Mesenteric fat pad (tissue), 1 donor: ENCODE measurements around the gene GREM1. TPM values are rescaled to one million over a fixed set of nuclear protein-coding genes. Genes with fewer than 3 reads are reported as not detected.

Experiments used
- DNase-seq: peaks from one replicate; pipeline ENCODE4 v3.0.0-alpha.2; 2020; ENCODE audit warnings: low spot score
- total RNA-seq: library from RNA; stranded (reverse); fragmentation: NEBNext Ultra II Directional; extraction: Animal tissue kit (Norgen Biotek cat#: 25700); gene quantifications from one replicate; pipeline ENCODE4 v1.2.1, GENCODE V29; 2021
- donor health status: DM: yes; HTN: yes; CAD: no.

Gene GREM1
- total RNA-seq, 1 donor from 2014 or later = 435 TPM

DNA sequence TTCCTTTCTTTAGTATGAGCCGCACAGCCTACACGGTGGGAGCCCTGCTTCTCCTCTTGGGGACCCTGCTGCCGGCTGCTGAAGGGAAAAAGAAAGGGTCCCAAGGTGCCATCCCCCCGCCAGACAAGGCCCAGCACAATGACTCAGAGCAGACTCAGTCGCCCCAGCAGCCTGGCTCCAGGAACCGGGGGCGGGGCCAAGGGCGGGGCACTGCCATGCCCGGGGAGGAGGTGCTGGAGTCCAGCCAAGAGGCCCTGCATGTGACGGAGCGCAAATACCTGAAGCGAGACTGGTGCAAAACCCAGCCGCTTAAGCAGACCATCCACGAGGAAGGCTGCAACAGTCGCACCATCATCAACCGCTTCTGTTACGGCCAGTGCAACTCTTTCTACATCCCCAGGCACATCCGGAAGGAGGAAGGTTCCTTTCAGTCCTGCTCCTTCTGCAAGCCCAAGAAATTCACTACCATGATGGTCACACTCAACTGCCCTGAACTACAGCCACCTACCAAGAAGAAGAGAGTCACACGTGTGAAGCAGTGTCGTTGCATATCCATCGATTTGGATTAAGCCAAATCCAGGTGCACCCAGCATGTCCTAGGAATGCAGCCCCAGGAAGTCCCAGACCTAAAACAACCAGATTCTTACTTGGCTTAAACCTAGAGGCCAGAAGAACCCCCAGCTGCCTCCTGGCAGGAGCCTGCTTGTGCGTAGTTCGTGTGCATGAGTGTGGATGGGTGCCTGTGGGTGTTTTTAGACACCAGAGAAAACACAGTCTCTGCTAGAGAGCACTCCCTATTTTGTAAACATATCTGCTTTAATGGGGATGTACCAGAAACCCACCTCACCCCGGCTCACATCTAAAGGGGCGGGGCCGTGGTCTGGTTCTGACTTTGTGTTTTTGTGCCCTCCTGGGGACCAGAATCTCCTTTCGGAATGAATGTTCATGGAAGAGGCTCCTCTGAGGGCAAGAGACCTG, 13.2 kb downstream of the GREM1 start:
- DNase-seq = no peak

GRCh38 chr15:32732574-32733157, 14.9 kb downstream of the GREM1 start:
- DNase-seq = no peak

- DNase-seq = no peak
Measured at GRCh38 chr15:32733281-32733680, 15.5 kb downstream of the GREM1 start.

DNA sequence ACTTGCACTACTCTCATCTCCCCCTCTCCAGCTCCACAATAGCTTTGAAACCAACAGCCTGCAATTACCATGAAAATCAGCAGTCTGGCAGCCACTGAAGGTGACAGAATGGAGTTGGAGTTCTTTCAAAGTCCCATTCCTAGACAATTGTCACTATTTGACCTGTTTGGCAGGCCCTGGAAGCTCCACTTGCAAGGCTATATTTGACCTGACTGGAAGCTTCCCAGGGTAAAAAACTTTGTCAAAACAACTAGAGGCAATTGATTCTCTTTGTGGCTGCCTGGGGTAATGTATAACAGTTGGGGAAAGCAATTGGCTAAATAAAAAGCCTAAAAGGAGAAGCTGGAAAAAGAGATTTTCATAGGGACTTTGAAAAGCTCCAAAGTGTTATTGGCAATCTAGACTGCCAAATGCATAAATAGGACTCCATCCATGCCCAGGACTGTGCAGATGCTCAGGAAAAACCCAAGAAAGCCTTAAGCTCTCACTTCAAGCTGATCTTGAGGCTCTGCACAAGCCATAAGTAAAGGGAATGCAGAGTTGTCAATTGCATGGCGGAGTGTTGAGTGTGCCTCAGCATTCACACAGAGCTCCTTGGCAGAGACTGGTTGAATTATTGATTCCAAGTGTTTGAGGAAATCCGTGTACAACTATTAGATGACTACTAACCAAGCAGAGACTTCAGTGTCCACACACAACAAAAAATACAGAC, 18.3 kb downstream of the GREM1 start:
- DNase-seq = no peak

DNA sequence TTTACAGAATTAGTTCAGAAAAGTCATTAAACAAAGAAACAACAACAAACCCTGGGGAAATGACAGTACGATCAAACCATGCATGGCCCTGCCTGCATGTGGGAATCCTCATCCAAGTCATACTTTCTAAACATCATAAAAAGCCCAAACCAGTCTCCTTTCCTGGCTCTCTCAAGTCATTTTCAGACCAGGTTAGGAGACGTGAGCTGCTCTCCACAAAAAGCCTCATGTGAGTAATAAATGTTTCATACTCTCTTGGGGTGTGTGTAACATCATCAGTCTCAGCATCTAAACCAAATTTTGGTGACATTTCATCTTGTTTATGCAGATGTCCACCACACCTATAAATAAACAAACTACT, 18.9 kb downstream of the GREM1 start:
- DNase-seq = no peak

- no peak for DNase-seq
Measured at GRCh38 chr15:32737304-32737703, 19.5 kb downstream of the GREM1 start.

- no peak for DNase-seq
Measured at GRCh38 chr15:32738666-32739065, 20.9 kb downstream of the GREM1 start.

DNA sequence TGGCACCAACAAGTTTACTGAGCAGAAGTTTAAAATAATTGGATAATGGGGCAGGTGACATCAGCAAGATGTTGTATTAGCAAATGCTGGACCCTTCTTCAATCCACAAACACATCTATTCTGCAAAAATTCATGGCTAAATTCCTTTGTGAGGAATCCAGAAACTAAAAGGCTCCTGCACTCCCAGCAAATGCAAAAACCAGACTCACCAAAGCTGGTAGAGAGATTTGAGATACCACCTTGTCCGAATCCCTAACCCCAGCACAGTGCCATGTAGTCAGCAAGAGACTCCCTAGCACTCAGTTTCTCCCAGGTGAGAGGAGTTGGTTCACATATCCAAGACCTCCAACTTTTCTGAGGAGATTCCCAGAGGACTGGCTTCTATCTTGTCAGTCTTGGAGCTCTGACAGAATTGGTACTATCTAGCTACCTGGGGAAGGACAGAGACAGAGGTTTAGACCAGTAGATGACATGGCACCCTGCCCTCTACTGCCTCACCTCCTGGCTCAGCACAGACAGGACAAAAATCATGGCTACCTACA, 21.8 kb downstream of the GREM1 start:
- DNase-seq = no peak

- no peak for DNase-seq
Measured at GRCh38 chr15:32743411-32744140, 25.8 kb downstream of the GREM1 start.

- no peak for DNase-seq
Measured at GRCh38 chr15:32746116-32746857, 28.5 kb downstream of the GREM1 start.

DNA sequence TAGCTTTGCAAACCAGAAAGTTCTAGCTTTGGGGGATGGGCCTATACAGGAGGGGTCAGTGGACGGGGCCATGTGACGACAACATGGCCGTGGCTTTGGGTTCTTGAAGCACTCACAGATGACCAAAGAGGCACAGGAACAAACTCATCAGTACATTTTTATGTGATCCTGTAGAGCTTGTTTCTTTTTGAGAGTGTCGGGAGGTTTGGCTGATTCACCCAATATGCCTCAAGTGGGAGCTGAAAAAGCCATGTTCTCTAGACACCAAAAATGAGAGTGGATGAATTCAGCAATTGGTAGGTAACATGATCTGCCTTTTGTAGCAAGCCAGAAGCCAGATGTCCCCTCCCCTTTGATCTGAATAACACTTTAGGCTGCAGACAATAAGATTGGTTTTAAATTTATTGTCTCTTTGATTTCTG, 30.1 kb downstream of the GREM1 start:
- no peak for DNase-seq

GRCh38 chr15:32750979-32751378, 33.2 kb downstream of the GREM1 start:
- no peak for DNase-seq

DNA sequence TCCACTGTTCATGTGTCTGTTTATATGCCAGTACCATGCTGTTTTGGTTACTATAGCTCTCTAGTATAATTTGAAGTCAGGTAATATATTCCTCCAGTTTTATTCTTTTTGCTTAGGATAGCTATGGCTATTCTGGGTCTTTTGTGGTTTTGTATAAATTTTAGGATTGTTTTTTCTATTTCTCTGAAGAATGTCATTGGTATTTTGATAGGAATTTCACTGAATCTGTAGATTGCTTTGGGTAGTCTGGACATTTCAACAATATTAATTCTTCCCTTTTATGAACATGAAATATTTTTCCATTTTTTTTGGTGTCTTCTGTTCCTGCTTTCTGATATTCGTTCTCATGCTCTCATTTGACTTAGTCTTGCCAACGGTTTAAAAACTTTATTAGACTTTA, 39.6 kb downstream of the GREM1 start:
- no peak for DNase-seq

- no peak for DNase-seq
Measured at GRCh38 chr15:32763295-32763694, 45.5 kb downstream of the GREM1 start.

DNA sequence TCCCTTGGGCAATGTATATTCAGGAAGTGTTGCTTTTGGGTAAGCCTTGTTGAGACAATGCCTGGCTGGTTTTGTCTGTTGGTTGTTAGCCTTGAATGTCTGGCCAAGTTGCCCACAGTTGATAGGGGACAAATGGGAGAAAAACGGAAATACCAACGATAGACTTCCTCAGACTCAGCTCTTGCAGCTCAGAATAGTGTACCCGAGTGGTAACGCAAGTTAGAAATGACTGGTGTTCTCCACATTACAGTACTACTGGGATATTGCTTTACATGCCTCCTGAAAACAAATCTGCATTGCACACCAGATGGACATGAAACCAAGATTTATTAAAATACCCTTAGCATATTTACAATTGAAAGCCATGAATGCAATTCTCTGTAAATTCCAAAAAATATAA, 47.4 kb downstream of the GREM1 start:
- no peak for DNase-seq

GRCh38 chr15:32766101-32766500, 48.3 kb downstream of the GREM1 start:
- DNase-seq = no peak

GRCh38 chr15:32767236-32767635, 49.4 kb downstream of the GREM1 start:
- DNase-seq = no peak

- no peak for DNase-seq
Measured at GRCh38 chr15:32774022-32774421, 56.2 kb downstream of the GREM1 start.

DNA sequence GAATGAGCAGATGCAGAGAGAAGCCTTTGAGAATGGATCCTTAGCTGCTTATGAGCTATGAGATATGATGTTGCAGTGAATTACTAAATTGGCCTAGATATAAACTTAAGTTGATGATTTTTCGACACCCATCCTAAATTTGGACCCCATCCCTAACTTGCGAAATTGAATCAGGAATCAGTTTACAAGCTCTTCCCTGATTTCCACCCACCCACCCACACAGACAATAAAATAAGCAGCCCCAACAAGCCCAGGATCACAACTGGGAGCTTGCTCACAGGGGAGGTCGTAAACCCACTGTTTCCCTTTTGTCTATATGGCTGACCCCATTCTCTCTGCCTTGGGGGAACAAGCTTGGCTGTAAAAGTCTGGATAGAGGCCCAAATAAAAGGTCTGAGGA, 57.3 kb downstream of the GREM1 start:
- no peak for DNase-seq

GRCh38 chr15:32778391-32779176, 60.8 kb downstream of the GREM1 start:
- no peak for DNase-seq
